Measurements from ENCODE around the gene TSPAN12. TPM values are rescaled to one million over a fixed set of nuclear protein-coding genes. Genes with fewer than 3 reads are reported as not detected.

Gene TSPAN12
- total and polyA plus RNA-seq, 9 donors: 0.50 to 58.0 (median 4.2) TPM

GRCh38 chr7:120831260-120831659, 26.7 kb downstream of the TSPAN12 start:
- H3K36me3 ChIP-seq: no peaks in the 10 kb centered on the region
- H3K4me1 ChIP-seq (ENCODE audit: insufficient read depth): no peaks in the 10 kb centered on the region
- DNase-seq: no peak
- H3K4me3 ChIP-seq: no peak overlapping the region
- 83 to 91% (median 87%) methylated on average over 1 of the region's 1 CpG for WGBS, 3 donors
- H3K9me3 ChIP-seq: no peaks in the 10 kb centered on the region
- intact Hi-C loops (cut with DNase I): no loop called here
- no peak overlapping the region for H3K27ac ChIP-seq
- no peaks in the 10 kb centered on the region for H3K27me3 ChIP-seq
- TF ChIP-seq POLR2A (IDR thresholded peaks at IDR 0.05): no peak
- TF ChIP-seq EP300 (IDR thresholded peaks at IDR 0.05): no peak
- TF ChIP-seq CTCF (IDR thresholded peaks at IDR 0.05): no peak

- intact Hi-C loops (cut with DNase I): no loop called here
- WGBS, 3 donors: 93 to 94% (median 94%) methylated on average over 2 of the region's 2 CpGs
- H3K4me1 ChIP-seq (ENCODE audit: insufficient read depth): no peaks in the 10 kb centered on the region
Measured at GRCh38 chr7:120829487-120829886, 28.5 kb downstream of the TSPAN12 start.

GRCh38 chr7:120828528-120828927, 29.4 kb downstream of the TSPAN12 start:
- 69 to 81% (median 71%) methylated on average over 2 of the region's 2 CpGs for WGBS, 3 donors
- H3K4me3 ChIP-seq: no peak overlapping the region
- H3K27ac ChIP-seq: no peak overlapping the region
- no peaks in the 10 kb centered on the region for H3K4me1 ChIP-seq (ENCODE audit: insufficient read depth)
- TF ChIP-seq POLR2A (IDR thresholded peaks at IDR 0.05) (no peak), CTCF (IDR thresholded peaks at IDR 0.05) (no peak), EP300 (IDR thresholded peaks at IDR 0.05) (no peak)
- DNase-seq: no peak
- no peaks in the 10 kb centered on the region for H3K27me3 ChIP-seq
- intact Hi-C loops (cut with DNase I): no loop called here
- no peaks in the 10 kb centered on the region for H3K9me3 ChIP-seq
- no peaks in the 10 kb centered on the region for H3K36me3 ChIP-seq

More at GRCh38 chr7:120829487-120829886, 28.5 kb downstream of the TSPAN12 start:
- Histone ChIP-seq H3K36me3 (no peaks in the 10 kb centered on the region), H3K4me3 (no peak overlapping the region), H3K27ac (no peak overlapping the region), H3K27me3 (no peaks in the 10 kb centered on the region), H3K9me3 (no peaks in the 10 kb centered on the region)
- no peak for DNase-seq
- TF ChIP-seq CTCF (IDR thresholded peaks at IDR 0.05): no peak
- TF ChIP-seq EP300 (IDR thresholded peaks at IDR 0.05): no peak
- TF ChIP-seq POLR2A (IDR thresholded peaks at IDR 0.05): no peak

- Histone ChIP-seq H3K4me3 (no peak overlapping the region), H3K36me3 (no peaks in the 10 kb centered on the region), H3K27ac (no peak overlapping the region), H3K27me3 (no peaks in the 10 kb centered on the region), H3K4me1 (ENCODE audit: insufficient read depth) (no peaks in the 10 kb centered on the region), H3K9me3 (no peaks in the 10 kb centered on the region)
- DNase-seq: no peak
- intact Hi-C loops (cut with DNase I): no loop called here
- WGBS, 3 donors: 31 to 53% (median 39%) methylated on average over 8 of the region's 8 CpGs
- no peak for TF ChIP-seq POLR2A (IDR thresholded peaks at IDR 0.05)
- TF ChIP-seq CTCF (IDR thresholded peaks at IDR 0.05): no peak
Measured at GRCh38 chr7:120827371-120828118, 30.4 kb downstream of the TSPAN12 start.

Measured in ovary (tissue), 9 donors.